ENCODE results near the gene MPIG6B.

The MPIG6B gene

DNA sequence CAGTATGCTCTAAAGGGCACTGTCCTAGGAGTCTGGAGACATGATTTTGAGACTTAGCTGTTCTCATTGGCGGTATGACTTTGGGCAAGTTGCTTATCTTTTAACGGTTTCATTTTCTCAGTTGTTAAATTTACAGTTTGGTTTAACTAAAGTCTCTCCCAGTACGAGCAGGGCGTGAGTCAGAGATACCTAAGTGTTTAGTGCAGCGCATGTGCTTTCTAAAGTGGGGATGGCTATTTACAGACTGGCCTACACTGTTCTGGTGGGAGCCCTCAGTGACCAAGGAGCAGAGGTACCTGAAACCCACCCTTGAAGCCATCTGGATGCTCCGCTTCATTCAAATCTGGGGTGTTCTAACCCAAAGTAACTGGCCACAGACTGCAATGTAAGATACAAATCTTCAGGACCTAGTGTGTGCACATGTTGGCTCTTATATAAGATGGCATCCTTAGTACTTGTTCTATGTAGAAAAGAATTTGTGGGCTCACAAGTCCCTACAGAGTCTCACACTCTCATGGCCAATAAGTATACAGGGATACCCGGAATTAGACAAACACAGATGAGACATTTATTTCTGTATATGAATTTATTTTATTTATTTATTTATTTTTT is 27.3 kb downstream of the MPIG6B start:
- DNase-seq (ENCODE audit: low spot score in 2 of 2) (no peak), ATAC-seq (ENCODE audit: low read depth) (no peak)
- Mint-ChIP-seq H3K27ac (no peak overlapping the region), H3K4me3 (no peak overlapping the region), H3K27me3 (no peaks in the 10 kb centered on the region), H3K36me3 (peaks cover 5% of the 10 kb centered on the region), H3K4me1 (peaks cover 3% of the 10 kb centered on the region), H3K9me3 (no peaks in the 10 kb centered on the region)

DNA sequence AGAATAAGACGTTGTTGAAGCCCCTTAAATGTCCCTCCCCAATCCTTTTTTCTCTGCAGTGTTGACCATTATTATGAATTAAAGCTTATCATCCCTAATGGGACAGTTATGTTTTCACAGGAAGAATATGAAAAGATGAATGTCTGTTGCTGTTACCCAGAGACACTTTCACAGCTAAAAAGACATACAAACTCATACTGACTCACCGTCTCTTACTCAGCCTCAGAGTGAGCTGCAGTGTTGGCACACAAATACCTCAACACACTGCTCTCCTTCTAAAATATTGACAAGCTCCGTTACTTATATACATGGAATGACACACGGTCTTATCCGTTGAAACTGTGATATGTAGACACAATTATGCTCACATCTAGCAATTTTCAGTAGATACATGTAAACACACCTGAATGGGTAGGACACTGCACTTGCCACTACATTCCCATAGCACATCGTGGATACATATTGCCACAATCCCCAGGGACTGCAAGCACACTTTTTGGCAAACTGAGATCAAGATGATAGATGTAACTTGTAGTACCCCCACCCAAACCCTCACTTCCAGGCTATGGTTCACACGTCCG is 29.7 kb downstream of the MPIG6B start:
- ATAC-seq (ENCODE audit: low read depth) (no peak), DNase-seq (ENCODE audit: low spot score in 2 of 2) (no peak)
- no peaks in the 10 kb centered on the region for H3K9me3 Mint-ChIP-seq
- peaks cover 2% of the 10 kb centered on the region for H3K36me3 Mint-ChIP-seq
- no peaks in the 10 kb centered on the region for H3K4me1 Mint-ChIP-seq
- no peak overlapping the region for H3K27ac Mint-ChIP-seq
- H3K4me3 Mint-ChIP-seq: no peak overlapping the region
- H3K27me3 Mint-ChIP-seq: no peaks in the 10 kb centered on the region

DNA sequence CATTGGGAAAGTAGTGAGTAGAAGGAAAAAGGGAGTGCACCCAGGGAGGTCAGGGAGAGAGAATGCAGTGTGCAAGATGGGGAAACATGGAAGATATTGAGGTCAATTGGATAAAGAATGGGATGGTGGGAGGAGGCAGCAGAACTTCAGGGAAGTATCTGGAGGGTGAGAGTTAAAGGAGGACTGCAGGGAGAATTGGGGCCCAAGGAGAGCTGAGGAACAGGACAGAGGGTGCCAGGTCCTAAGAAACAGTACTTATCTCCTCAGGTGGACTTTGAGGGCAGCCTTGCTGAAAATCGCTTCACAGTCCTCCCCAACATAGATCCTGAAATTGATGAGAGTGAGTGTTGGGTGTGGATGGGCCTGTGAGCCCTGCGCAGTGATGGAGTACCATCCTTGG is 35.1 kb downstream of the MPIG6B start:
- no peak overlapping the region for H3K27ac Mint-ChIP-seq
- no peaks in the 10 kb centered on the region for H3K27me3 Mint-ChIP-seq
- no peaks in the 10 kb centered on the region for H3K9me3 Mint-ChIP-seq
- DNase-seq (ENCODE audit: low spot score in 2 of 2) (no peak), ATAC-seq (ENCODE audit: low read depth) (no peak)
- no peak overlapping the region for H3K4me3 Mint-ChIP-seq
- H3K4me1 Mint-ChIP-seq: no peaks in the 10 kb centered on the region
- peaks cover 16% of the 10 kb centered on the region for H3K36me3 Mint-ChIP-seq

DNA sequence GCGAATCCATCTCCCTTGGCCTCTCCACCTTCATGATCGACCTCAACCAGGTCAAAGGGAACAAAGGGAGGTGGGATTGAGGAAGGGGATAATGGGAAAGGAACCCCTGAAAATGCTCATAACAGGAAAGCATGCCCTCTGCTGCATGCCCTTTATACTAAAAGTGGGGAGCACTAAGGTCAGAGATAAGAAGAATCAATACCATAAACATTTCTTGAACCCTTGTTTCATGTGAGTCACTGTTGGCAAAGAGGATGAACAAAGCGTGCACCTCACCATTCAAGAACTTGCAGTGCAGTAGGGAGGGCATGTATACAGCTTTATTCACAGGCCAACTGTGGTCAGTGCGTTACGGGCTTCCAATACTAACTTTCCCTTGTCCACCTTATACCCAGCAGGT is 37.6 kb downstream of the MPIG6B start:
- ATAC-seq (ENCODE audit: low read depth) (no peak), DNase-seq (ENCODE audit: low spot score in 2 of 2) (no peak)
- Mint-ChIP-seq H3K4me1 (peaks cover 4% of the 10 kb centered on the region), H3K4me3 (no peak overlapping the region), H3K36me3 (peaks cover 22% of the 10 kb centered on the region), H3K27me3 (no peaks in the 10 kb centered on the region), H3K27ac (no peak overlapping the region), H3K9me3 (no peaks in the 10 kb centered on the region)

DNA sequence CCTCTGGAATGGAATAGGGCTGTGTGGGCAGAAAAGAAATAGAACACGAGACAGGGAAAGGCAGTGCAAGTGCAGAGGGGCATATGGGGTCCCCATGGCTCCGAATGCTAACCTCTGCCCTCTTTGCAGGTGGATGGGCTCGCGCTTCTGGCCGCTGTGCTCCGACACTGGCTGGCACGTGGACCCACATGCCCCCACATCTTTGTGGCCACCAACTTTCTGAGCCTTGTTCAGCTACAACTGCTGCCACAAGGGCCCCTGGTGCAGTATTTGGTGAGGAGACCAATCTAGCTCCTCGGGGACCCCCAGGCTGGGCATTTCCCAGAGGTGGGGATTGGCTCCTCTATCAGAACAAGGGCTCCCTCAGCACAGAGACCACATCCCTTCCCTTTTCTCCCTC is 38.2 kb downstream of the MPIG6B start:
- Mint-ChIP-seq H3K27ac (no peak overlapping the region), H3K4me3 (no peak overlapping the region), H3K36me3 (peaks cover 22% of the 10 kb centered on the region), H3K4me1 (peaks cover 4% of the 10 kb centered on the region), H3K9me3 (no peaks in the 10 kb centered on the region), H3K27me3 (no peaks in the 10 kb centered on the region)
- ATAC-seq (ENCODE audit: low read depth) (no peak), DNase-seq (ENCODE audit: low spot score in 2 of 2) (no peak)

DNA sequence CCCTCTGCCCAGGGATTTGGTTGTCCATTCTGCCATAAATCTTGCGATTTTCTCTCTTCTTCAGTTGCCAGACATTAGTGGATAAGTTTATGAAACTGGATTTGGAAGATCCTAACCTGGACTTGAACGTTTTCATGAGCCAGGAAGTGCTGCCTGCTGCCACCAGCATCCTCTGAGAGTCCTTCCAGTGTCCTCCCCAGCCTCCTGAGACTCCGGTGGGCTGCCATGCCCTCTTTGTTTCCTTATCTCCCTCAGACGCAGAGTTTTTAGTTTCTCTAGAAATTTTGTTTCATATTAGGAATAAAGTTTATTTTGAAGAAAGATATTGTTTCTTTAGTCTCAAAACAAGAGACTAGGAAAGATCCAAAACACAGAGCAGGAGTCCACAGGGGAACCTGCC is 39.2 kb downstream of the MPIG6B start, which contains the start of gene SAPCD1:
TSS of gene SAPCD1 (plus strand) at position 301 of the 400 bp plus-strand sequence. CDS start 399 bp downstream, outside the sequence.
- ATAC-seq (ENCODE audit: low read depth) (no peak), DNase-seq (ENCODE audit: low spot score in 2 of 2) (no peak)
- Mint-ChIP-seq H3K27me3 (no peaks in the 10 kb centered on the region), H3K4me3 (no peak within 1 kb of the TSS), H3K9me3 (no peaks in the 10 kb centered on the region), H3K36me3 (peaks cover 22% of the 10 kb centered on the region), H3K4me1 (peaks cover 4% of the 10 kb centered on the region), H3K27ac (peak within 1 kb of the TSS; percentile 1)

DNA sequence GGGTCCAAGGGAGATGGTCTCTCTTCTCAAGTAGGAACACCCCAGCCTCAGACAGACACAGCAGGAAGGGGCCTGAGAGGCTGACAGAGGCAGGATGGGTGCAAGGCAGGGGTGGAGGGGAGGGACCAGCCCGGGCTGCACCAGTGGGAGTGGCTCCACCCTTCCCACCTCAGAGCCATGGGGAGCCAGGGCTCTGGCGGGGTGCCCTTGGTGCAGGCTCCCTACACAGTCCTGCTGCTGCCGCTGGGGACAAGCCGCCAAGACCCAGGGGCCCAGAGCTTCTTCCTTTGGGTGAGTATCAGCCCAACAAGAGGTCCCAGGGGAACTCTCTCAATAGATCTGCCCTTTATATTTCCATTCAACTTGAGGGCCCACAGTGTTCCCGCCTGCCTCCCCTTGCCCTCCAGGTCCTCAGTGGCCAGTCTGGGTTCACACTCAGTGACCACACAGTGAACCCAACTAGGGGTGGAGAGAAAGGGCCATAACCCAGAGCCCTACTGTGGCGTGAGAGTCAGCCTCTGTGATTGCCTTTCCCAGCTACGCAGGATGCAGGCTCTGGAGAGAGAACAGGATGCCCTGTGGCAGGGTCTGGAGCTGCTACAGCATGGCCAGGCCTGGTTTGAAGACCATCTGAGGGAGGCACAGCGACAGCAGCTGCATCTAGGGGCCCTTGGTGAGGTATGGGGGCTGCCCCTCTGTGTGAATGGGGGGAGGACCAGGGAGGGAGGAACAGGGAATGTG is 39.9 kb downstream of the MPIG6B start:
- ATAC-seq (ENCODE audit: low read depth) (no peak), DNase-seq (ENCODE audit: low spot score in 2 of 2) (no peak)
- Mint-ChIP-seq H3K9me3 (no peaks in the 10 kb centered on the region), H3K4me3 (no peak overlapping the region), H3K4me1 (peaks cover 4% of the 10 kb centered on the region), H3K36me3 (peaks cover 22% of the 10 kb centered on the region), H3K27ac (peak overlapping the region; percentile 1), H3K27me3 (no peaks in the 10 kb centered on the region)

DNA sequence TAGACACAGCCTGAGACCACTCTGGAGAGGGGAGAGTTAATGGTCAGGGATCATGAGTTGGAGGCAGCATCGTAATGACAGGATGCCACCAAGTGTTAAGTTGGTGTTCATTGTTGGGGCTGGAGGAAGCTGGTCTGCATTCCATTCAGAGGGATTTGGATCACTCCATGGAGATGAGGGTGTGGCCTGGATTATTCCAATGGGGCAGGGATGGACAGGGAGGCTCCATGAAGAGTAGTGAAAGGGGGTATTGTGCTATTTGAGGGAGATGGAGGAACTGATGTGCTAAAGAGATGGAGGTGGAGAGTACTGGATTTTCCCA is 40.4 kb downstream of the MPIG6B start:
- Mint-ChIP-seq H3K36me3 (peaks cover 22% of the 10 kb centered on the region), H3K27ac (peak overlapping the region; percentile 1), H3K4me1 (peaks cover 4% of the 10 kb centered on the region), H3K9me3 (no peaks in the 10 kb centered on the region), H3K27me3 (no peaks in the 10 kb centered on the region), H3K4me3 (no peak overlapping the region)
- DNase-seq (ENCODE audit: low spot score in 2 of 2) (no peak), ATAC-seq (ENCODE audit: low read depth) (no peak)

DNA sequence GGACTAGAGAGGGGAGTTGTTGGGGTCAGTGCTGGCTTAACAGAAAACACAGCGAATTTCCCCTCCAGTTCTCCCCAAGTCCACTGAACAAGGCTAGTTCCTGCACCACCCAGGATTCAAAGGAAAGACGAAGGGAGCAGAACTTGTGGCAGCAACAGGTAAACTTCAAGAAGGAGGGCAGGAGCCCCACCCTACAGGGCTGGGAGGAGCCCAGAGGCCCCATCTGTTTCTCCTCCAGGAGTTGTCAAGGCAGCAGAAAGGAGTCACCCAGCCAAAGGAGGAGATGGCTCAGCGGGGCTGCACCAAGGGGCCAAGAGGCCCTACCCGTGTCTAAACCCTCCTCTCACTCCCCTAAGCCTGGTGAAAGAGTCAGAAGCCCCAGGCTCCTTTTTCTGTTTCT is 41.0 kb downstream of the MPIG6B start:
- Mint-ChIP-seq H3K4me3 (no peak overlapping the region), H3K36me3 (peaks cover 22% of the 10 kb centered on the region), H3K27ac (no peak overlapping the region), H3K27me3 (no peaks in the 10 kb centered on the region), H3K9me3 (no peaks in the 10 kb centered on the region), H3K4me1 (peaks cover 4% of the 10 kb centered on the region)
- DNase-seq (ENCODE audit: low spot score in 2 of 2) (no peak), ATAC-seq (ENCODE audit: low read depth) (no peak)

DNA sequence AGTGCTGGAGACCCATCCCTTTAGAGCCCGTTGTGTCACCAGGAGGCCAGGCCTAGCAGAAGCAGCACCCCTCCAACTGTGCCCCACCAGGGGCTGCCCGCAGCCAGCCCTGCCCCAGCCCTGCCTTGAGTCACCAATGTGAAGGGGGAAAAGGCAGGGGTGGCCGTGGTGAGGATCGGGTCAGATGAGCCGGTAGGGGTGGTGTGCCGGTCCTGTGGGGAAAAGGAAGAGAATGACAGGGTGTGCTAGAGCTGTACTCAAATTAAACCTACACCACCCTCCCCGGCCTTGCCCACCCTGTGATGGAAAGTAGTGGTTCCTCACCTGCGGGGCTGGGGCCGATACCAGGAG is 42.4 kb downstream of the MPIG6B start:
- H3K36me3 Mint-ChIP-seq: peaks cover 17% of the 10 kb centered on the region
- H3K27ac Mint-ChIP-seq: no peak overlapping the region
- H3K27me3 Mint-ChIP-seq: no peaks in the 10 kb centered on the region
- DNase-seq (ENCODE audit: low spot score in 2 of 2): no peak
- no peaks in the 10 kb centered on the region for H3K9me3 Mint-ChIP-seq
- ATAC-seq (ENCODE audit: low read depth): no peak
- H3K4me1 Mint-ChIP-seq: peaks cover 10% of the 10 kb centered on the region
- no peak overlapping the region for H3K4me3 Mint-ChIP-seq

DNA sequence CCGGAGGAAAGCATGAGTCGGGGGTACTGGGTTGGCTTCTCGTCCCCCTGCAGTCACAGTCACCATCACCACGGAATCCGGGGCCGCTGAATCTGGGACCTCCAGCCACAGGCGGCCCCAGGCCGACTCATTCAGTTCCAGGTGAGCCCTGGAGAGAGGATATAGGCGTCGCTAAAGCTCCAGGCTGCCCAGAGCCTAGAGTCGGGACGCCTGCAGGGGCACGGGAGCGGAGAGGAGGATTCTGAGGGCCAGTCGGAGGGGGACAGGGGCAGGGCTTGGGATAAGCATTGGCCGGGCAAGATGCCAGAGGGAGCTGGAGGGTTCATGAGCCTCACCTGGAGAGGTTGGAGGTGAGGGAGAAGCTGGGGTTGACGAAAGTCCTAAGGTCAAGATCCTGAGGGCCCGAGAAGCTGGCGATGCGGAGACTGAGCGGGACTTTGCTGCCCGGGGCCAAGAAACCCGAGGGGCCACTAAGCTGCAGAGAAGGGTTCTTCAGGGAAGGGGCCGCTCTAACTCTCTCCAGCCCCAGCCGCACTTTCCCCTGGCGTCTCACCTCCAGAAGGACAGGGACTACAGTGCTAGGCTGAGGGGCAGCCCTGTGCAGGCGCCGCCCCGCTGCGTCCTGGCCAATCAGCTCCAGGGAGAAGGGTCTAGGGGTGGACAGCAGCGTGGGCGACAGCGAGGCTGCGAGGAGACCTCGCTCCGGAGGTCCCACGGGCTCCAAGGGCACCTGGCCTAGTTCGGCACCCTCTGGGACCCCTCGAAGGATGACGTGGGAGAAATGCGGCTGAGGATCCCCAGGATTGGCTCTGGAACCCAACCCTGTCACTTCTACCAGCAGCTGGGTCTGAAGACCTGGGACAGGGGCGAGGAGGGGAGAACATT is 43.0 kb downstream of the MPIG6B start:
- H3K4me3 Mint-ChIP-seq: no peak overlapping the region
- no peak for ATAC-seq (ENCODE audit: low read depth)
- no peak overlapping the region for H3K27ac Mint-ChIP-seq
- no peak for DNase-seq (ENCODE audit: low spot score in 2 of 2)
- H3K27me3 Mint-ChIP-seq: no peaks in the 10 kb centered on the region
- H3K9me3 Mint-ChIP-seq: no peaks in the 10 kb centered on the region
- peaks cover 10% of the 10 kb centered on the region for H3K4me1 Mint-ChIP-seq
- peaks cover 13% of the 10 kb centered on the region for H3K36me3 Mint-ChIP-seq

DNA sequence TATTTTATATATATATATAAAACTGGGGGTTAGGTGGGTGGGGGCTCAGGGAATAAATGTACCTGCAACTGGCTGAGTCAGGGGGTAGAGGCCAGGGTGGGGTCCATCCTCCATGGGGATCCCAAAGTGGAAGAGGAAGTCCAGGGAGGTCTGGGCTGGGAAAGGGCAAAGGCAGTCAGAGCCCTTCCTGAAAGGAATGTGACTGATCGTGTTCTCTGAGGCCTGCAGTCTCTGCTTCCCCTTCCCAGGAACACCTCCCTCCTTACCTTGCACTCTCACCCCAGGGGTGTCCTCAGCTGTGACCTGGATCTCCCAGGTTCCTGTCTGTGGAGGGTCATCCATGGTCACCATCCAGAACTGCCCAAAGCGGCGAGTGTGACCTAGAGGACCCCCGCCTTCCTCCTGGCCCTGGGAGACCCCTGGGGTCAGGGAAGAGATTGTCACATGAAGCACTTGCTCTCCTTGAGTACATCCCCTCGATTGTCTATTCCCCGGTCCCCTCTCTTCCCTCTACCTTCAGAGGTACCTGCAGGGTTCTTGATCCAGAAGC is 44.0 kb downstream of the MPIG6B start:
- ATAC-seq (ENCODE audit: low read depth) (no peak), DNase-seq (ENCODE audit: low spot score in 2 of 2) (no peak)
- Mint-ChIP-seq H3K27ac (no peak overlapping the region), H3K4me3 (no peak overlapping the region), H3K36me3 (peaks cover 9% of the 10 kb centered on the region), H3K27me3 (no peaks in the 10 kb centered on the region), H3K4me1 (peaks cover 10% of the 10 kb centered on the region), H3K9me3 (no peaks in the 10 kb centered on the region)

DNA sequence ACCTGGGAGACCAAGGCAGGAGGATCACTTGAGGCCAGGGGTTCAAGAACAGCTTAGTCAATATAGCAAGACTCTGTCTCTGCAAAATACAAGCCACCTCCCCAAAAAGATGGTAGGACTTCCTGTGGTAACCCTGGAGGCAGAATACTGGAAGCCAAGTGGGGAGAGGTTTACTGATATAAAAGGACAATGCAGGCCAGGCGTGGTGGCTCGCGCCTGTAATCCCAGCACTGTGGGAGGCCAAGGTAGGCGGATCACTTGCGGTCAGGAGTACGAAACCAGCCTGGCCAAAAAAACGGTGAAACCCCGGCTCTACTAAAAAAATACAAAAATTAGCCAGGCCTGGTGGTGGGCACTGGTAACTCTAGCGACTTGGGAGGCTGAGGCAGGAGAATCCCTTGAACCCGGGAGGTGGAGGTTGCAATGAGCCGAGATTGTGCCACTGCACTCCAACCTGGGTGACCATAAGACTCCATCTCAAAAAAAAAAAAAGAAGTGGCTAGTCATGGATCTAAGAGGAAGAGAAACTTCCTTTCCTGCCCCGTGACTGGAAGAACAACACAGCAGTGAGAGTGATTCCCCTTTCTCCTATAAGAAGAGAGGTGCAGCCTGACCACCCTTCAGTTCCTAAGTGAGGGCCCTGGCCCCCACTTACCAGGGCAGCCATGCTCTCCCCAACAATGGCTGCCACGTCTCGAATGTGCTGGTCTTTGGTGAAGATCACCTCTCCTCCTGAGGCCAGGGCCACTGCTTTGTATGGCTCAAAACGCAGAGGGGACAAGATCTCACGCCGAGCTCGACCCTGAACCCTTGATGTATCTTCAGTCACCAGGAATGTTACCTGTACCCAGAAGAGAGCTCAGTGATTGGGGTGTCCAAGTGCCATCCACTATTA is 45.4 kb downstream of the MPIG6B start:
- Mint-ChIP-seq H3K4me3 (no peak overlapping the region), H3K36me3 (peaks cover 4% of the 10 kb centered on the region), H3K4me1 (peaks cover 11% of the 10 kb centered on the region), H3K27me3 (no peaks in the 10 kb centered on the region), H3K27ac (no peak overlapping the region), H3K9me3 (no peaks in the 10 kb centered on the region)
- DNase-seq (ENCODE audit: low spot score in 2 of 2) (no peak), ATAC-seq (ENCODE audit: low read depth) (no peak)
